ENCODE measurements around the gene GIGYF1. TPM values are rescaled to one million over a fixed set of nuclear protein-coding genes. Genes with fewer than 3 reads are reported as not detected.

GIGYF1 gene
- total and polyA plus RNA-seq, 2 donors (not counting 3 experiments of a cell fraction or from before 2014, with no cell fraction given), result 13.6 to 46.3 TPM

DNA sequence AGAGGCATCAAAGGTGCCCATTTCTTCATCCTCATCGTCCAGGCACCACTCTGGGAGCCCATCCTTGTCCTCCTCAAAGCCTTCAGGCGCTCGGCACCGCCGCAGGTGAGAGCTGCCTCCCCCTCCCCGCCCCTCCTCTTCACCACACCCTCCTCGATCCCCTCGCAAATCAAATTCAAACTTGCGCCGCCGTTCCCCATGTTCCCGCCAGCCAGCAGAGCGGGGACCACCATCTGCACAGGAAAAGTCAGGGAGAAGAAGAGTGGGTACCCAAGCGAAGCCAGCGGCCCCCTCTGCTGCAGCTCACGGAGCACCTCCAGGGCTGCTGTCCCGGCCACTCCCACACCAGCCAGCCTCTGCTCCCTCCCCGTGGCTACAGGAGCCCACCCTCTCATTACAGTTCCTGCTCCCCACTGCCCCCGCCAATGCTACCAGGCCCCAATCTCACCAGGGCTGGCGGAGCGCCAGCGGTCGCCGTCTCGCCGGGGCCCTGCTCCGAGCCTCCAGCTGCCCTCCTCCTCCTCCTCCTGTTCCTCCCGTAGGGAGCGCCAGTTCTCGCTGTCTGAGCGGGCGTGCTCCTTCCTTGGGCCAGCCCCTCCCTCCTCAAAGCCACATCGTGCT is 7.7 kb downstream of the GIGYF1 start:
- Histone ChIP-seq H3K27me3 (ENCODE audit: control insufficient read depth in 2 of 2, insufficient read depth in 2 of 2, low read length in 2 of 2) (no peaks in the 10 kb centered on the region), H3K9me3 (replicated peaks; ENCODE audit: control insufficient read depth, insufficient read depth, low read length) (no peaks in the 10 kb centered on the region), H2AFZ (ENCODE audit: low read depth, low read length) (no peak overlapping the region), H3K4me3 (replicated peaks in 1 of 3; ENCODE audit: insufficient read depth in 1 of 3, low read depth in 1 of 3, low read length in 3 of 3) (no peak overlapping the region), H3K27ac (ENCODE audit: insufficient read depth, low read depth, low read length) (no peak overlapping the region), H3K79me2 (ENCODE audit: control insufficient read depth, insufficient read depth, low read length) (peaks cover 25% of the 10 kb centered on the region), H3K9me1 (replicated peaks; ENCODE audit: control insufficient read depth, extremely low read depth, insufficient read depth, low read length) (no peaks in the 10 kb centered on the region), H3K4me2 (ENCODE audit: insufficient read depth, low read length) (no peak overlapping the region), H3K9ac (replicated peaks; ENCODE audit: extremely low read depth, insufficient read depth, low read length) (no peak overlapping the region), H3K36me3 (ENCODE audit: control insufficient read depth in 2 of 2, extremely low read depth in 1 of 2, insufficient read depth in 2 of 2, low read length in 2 of 2) (peaks cover 7 to 66% of the 10 kb centered on the region in 2 experiments), H4K20me1 (replicated peaks; ENCODE audit: control insufficient read depth, extremely low read depth, insufficient read depth, low read length) (peaks cover 2% of the 10 kb centered on the region), H3K4me1 (ENCODE audit: control insufficient read depth, extremely low read depth, insufficient read depth, low read length) (no peaks in the 10 kb centered on the region)
- ChIA-PET CTCF (no interaction called here), POLR2A (interaction anchor here (0.6 kb wide), 1 partner anchor 131 kb away, joined by 4 read pairs; no protein-coding TSS in a partner anchor)
- TF ChIP-seq, protein P1, sequence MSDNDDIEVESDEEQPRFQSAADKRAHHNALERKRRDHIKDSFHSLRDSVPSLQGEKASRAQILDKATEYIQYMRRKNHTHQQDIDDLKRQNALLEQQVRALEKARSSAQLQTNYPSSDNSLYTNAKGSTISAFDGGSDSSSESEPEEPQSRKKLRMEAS (IDR thresholded peaks at IDR 0.05; ENCODE audit: insufficient read depth, insufficient read length), result no peak
- TF ChIP-seq POLR2AphosphoS5 (IDR thresholded peaks at IDR 0.05; ENCODE audit: insufficient read depth, low read depth, low read length), result no peak
- no peak for TF ChIP-seq JUN (IDR thresholded peaks at IDR 0.05; ENCODE audit: borderline replicate concordance, insufficient read depth, insufficient read length, low read depth)
- no peak for TF ChIP-seq FOS (IDR thresholded peaks at IDR 0.05; ENCODE audit: borderline replicate concordance, insufficient read depth, low read length)
- TF ChIP-seq GATA2 (IDR thresholded peaks at IDR 0.05; ENCODE audit: insufficient read depth, insufficient read length, low read depth, low read length), result no peak
- TF ChIP-seq, protein P2, sequence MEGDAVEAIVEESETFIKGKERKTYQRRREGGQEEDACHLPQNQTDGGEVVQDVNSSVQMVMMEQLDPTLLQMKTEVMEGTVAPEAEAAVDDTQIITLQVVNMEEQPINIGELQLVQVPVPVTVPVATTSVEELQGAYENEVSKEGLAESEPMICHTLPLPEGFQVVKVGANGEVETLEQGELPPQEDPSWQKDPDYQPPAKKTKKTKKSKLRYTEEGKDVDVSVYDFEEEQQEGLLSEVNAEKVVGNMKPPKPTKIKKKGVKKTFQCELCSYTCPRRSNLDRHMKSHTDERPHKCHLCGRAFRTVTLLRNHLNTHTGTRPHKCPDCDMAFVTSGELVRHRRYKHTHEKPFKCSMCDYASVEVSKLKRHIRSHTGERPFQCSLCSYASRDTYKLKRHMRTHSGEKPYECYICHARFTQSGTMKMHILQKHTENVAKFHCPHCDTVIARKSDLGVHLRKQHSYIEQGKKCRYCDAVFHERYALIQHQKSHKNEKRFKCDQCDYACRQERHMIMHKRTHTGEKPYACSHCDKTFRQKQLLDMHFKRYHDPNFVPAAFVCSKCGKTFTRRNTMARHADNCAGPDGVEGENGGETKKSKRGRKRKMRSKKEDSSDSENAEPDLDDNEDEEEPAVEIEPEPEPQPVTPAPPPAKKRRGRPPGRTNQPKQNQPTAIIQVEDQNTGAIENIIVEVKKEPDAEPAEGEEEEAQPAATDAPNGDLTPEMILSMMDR (IDR thresholded peaks at IDR 0.05; ENCODE audit: extremely low read depth in 1 of 2, insufficient read depth in 1 of 2, low read depth in 1 of 2, low read length in 2 of 2), result no peak
- TF ChIP-seq MYC (IDR thresholded peaks at IDR 0.05; ENCODE audit: low read depth, low read length), result no peak
- no peak for TF ChIP-seq EZH2 (IDR thresholded peaks at IDR 0.05; ENCODE audit: borderline replicate concordance, low read depth, low read length, severe bottlenecking)
- no peak for FAIRE-seq
- dilution Hi-C loops (cut with MboI; ENCODE audit: extremely low pct_ligation_motif_present, low sequenced_read_pairs), result no loop called here
- intact Hi-C loops (cut with micrococcal nuclease), result no loop called here
- DNase-seq (ENCODE audit: low read depth, low spot score), result no peak
- BruUV-seq (replicated peaks), result no TSS peak

All from endothelial cell of umbilical vein (primary cell).